ENCODE measurements around the gene IGFLR1. TPM values are rescaled to one million over a fixed set of nuclear protein-coding genes. Genes with fewer than 3 reads are reported as not detected.
A peak's percentile ranks its signal among the peaks of the same experiment; 100 is the strongest.

IGFLR1 gene
- polyA plus RNA-seq, 4 donors: 2.6 to 4.3 (median 3.1) TPM

DNA sequence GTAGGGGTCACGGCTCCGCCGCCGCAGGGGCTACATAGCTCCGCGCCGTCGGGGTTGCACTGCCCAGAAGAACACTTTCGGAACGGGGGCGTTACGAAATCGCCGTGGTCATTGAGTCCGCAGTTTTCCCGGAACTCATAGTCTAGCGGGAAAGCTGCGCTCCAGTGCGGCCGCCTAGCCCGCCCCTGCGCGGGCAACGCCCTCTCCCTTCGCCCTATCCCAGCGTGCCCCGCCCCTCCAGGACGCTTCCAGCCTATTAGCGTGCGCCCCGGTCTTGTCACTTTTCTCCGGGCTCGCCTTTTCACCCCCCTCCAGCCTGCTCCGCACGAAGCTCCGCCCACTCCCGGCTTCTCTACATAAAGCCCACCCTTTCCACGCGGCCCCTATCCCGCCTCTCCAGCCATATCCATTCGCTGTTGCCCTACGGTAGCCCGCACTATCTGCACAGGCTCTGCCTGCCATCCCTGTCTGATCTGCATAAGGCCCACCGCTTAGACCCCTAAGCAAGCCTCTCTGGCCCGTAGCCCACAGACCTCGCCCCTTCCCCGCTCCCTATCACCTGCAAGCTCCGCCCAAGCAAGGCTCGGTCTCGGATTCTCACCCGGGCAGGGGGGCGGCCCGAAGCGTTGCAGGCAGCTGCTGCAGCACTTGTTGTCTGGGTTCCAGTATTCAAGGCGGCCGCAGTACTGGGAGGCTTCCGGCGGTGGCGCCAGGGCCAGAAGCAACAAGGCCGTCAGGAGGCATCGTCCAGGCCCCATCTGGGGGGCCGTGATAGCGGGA, 1.6 kb downstream of the IGFLR1 start:
- peak; percentile 89 to 96 (median 92) for DNase-seq (ENCODE audit: low read depth in 4 of 4, low spot score in 3 of 4)

DNA sequence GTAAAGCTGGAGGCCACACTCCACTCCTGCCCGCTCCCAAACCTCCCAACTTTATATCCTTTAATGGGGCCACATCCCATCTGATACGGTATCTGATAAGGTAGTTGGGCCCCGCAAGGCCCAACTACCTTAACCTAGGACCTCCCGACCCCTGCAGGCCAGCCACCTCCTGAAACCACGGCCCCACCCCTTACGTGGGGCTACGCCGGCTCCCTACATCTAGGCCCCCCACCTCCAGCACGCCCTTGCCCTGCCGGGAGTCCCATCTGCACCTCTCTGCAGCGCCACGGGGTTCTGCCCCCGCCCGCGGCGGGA, 2.2 kb downstream of the IGFLR1 start:
- DNase-seq (ENCODE audit: low read depth in 4 of 4, low spot score in 3 of 4): no peak

DNA sequence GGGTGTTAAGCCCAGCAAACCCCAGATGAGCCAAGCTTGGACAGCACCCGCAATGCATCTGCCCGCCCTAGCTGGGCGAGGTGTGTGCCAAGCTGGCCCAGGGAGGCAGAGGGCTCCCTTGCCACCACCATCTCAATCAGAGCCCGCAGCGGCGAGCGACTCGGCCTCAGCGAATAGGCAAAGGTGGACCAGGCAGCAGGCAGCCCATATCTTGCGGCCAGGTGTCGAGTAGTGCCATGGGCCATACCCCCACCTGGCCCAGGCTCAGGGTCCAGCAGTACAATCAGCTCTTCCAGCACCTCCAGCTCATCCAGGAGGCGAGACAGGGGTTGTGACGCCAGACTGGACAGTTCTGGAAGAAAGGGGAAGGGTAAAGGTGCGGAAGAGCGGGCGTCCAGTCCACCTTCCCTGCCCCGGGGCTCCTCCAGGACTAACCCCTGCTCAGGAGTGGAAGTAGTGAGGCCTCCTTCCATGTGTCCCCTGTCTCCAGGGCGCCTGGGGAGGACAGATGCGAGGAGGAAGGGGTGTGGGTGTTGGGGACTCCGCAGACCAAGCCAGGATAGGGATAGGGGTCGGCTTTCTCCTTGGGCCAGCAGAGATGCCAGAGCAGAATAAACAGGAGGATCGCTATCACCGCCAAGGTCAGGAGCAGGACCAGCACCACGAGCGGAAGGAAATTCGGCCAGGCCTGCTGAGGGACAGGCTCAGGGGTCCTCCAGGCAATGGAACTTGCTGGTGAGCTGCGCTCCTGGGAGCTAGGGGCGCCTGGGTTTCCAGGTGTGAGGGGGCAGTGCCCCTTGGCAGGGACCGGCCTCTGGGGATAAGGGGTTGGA, 2.8 kb downstream of the IGFLR1 start:
- DNase-seq (ENCODE audit: low read depth in 4 of 4, low spot score in 3 of 4): no peak

DNA sequence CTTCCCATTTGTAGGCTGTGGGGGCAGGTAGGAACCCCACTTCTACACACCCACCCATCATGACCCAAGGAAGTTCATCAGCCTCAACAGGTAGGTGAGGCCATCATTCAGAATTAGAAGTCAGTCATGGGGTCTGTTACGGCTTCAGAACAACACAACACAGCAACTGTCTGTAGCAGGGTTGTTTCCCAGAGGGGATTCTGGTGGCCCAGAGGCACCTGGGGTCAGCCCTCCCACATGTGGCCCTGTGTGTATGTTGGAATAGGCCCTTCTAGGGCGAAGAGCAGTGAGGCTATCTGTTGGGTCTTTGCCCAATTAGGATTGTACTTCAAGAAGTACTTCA, 3.4 kb downstream of the IGFLR1 start:
- no peak for DNase-seq (ENCODE audit: low read depth in 4 of 4, low spot score in 3 of 4)

DNA sequence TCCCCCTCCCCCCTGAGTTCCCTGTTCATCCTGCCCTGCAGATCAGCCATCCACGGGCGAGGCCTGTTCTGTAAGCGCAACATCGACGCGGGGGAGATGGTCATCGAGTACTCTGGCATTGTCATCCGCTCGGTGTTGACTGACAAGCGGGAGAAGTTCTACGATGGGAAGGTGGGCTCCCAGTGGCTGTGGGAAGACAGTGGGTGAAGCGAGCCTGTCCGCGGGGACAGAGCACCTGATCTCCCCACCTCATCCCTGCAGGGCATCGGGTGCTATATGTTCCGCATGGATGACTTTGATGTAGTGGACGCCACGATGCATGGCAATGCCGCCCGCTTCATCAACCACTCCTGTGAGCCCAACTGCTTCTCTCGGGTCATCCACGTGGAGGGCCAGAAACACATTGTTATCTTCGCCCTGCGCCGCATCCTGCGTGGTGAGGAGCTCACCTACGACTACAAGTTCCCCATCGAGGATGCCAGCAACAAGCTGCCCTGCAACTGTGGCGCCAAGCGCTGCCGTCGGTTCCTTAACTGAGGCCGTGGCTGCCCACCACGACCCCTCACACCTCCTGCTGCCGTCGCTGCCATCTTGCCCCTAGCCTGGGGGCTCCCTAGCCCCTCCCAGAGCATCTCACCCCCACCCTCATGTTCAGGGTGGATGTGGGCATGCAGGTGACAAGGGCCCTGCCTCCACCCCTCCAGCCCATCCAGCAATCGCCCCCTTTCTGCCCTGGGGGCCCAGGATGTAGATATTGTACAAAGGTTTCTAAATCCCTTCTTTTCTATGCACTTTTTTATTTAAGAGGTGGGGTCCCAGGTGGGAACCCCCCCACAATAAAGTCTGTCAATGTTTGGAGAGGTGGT, 4.0 kb downstream of the IGFLR1 start:
- DNase-seq (ENCODE audit: low read depth in 4 of 4, low spot score in 3 of 4): no peak

DNA sequence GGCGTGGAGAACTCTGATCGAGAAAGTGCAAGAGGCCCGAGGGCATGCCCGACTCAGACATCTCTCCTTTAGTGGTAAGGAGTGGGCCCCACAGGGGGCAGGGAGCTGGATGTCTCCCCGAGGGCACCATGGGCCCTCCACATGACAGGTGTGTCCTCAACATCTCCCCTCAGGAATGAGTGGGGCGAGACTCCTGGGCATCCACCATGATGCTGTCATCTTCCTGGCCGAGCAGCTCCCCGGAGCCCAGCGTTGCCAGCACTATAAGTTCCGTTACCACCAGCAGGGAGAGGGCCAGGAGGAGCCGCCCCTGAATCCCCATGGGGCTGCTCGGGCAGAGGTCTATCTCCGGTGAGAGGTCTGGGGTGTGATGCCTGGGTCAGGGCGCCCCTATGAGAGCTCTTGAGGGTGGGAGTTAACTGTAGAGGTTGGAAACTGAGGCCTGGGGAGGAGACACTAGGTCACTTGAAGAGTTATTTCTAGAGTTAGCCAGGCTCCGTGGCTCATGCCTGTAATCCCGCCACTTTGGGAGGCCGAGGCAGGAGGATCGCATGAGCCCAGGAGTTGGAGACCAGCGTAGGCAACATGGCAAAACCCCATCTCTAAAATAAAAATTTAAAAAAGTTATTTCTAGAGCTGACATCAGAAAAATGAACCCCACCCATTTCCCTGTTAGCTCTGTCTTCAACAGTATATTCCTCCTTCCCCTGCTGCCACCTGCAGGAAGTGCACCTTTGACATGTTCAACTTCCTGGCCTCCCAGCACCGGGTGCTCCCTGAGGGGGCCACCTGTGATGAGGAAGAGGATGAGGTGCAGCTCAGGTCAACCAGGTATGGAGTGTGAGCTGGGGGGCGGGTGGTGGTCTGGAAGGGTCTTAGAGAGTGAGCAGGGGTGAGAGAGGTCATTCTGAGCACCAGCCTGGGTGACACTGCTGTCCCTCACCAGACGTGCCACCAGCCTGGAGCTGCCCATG, 5.1 kb downstream of the IGFLR1 start:
- no peak for DNase-seq (ENCODE audit: low read depth in 4 of 4, low spot score in 3 of 4)

DNA sequence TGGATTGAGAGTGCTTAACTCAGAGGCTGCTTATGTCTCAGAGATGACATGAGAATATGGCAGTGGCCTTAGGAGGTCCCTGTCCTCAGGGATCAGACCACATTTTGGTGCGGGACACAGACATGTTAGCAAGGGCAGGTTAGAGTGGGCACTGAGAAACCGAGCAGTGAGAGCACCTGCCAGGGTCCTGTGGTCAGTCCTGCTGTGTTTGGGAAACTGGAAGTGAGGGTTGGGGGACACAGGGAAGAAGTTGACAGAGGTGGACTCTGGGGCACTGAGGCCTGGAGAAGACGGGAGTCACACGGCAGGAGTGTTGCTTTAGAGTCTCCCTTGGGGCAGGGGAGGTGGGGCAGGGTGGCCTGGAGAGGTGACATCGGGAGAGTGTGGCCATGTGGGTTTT, 7.4 kb downstream of the IGFLR1 start:
- DNase-seq (ENCODE audit: low read depth in 4 of 4, low spot score in 3 of 4): no peak

DNA sequence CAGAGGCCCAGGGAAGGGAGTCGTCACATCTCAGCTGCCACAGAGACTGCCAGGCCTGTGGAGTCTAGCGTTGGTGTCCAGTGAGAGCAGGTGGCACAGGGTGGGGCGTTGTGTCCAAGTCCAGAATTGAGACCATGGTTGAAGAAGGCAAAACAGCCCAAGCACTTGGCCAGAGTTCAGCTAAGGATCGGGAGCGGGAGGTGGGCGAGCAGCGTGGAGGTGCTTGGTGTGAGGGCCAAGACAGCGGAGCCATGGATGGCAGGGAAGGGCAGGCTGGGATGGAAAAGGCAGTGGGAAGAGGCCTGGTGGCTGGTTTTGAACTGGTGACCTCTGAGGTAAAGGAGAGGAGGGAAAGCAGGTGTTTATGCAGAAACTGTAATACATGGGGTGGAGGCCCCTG, 8.0 kb downstream of the IGFLR1 start:
- no peak for DNase-seq (ENCODE audit: low read depth in 4 of 4, low spot score in 3 of 4)

DNA sequence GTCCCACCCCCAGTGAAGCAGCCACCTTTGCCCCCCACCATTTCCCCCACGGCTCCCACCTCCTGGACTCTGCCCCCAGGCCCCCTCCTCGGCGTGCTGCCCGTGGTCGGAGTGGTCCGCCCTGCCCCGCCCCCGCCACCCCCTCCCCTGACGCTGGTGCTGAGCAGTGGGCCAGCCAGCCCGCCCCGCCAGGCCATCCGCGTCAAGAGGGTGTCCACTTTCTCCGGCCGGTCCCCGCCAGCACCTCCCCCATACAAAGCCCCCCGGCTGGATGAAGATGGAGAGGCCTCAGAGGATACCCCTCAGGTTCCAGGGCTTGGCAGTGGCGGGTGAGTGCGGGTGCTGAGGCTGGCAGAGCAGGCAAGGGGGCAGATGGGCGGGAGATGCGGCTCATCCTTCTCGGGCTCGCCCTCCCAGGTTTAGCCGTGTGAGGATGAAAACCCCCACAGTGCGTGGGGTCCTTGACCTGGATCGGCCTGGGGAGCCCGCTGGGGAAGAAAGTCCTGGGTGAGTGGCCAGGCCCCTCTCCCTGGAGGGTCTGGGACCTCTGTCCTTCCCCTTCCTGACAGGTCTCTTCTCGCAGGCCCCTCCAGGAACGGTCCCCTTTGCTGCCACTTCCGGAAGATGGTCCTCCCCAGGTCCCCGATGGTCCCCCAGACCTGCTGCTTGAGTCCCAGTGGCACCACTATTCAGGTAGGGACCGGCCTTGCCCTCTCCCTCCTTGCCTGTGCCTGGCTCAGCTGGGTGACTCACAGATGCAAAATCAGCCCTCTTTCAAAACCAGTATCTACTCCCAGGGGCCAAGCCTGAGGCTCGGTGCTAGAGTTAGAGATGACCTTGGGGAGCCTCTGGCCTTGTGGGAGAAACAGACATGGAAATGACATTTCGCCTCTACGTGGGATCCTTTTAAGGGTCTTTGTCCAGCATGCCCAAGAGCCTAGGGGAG, 8.8 kb downstream of the IGFLR1 start:
- no peak for DNase-seq (ENCODE audit: low read depth in 4 of 4, low spot score in 3 of 4)

DNA sequence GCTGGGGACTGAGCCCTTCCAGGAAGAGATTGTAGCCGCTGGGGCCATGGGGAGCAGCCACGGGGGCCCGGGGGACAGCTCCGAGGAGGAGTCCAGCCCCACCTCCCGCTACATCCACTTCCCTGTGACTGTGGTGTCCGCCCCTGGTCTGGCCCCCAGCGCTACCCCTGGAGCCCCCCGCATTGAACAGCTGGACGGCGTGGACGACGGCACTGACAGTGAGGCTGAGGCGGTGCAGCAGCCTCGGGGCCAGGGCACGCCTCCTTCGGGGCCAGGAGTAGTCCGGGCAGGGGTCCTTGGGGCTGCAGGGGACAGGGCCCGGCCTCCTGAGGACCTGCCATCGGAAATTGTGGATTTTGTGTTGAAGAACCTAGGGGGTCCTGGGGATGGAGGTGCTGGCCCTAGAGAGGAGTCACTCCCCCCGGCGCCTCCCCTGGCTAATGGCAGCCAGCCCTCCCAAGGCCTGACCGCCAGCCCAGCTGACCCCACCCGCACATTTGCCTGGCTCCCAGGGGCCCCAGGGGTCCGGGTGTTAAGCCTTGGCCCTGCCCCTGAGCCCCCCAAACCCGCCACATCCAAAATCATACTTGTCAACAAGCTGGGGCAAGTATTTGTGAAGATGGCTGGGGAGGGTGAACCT, 9.6 kb downstream of the IGFLR1 start:
- no peak for DNase-seq (ENCODE audit: low read depth in 4 of 4, low spot score in 3 of 4)

DNA sequence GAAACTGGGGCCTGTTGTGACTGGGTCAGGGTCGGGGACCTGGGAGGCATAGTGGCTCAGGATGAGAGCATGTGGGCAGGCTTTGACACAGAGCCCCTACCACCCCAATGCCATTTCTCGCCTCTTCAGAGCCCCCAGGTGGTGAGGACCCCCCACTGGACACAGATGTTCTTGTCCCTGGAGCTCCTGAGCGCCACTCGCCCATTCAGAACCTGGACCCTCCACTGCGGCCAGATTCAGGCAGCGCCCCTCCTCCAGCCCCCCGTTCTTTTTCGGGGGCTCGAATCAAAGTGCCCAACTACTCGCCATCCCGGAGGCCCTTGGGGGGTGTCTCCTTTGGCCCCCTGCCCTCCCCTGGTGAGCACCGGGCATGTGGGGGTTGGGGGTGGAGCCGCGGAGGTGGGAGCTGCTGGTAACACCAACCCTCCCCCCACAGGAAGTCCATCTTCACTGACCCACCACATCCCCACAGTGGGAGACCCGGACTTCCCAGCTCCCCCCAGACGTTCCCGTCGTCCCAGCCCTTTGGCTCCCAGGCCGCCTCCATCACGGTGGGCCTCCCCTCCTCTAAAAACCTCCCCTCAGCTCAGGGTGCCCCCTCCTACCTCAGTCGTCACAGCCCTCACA, 10.4 kb downstream of the IGFLR1 start:
- no peak for DNase-seq (ENCODE audit: low read depth in 4 of 4, low spot score in 3 of 4)

DNA sequence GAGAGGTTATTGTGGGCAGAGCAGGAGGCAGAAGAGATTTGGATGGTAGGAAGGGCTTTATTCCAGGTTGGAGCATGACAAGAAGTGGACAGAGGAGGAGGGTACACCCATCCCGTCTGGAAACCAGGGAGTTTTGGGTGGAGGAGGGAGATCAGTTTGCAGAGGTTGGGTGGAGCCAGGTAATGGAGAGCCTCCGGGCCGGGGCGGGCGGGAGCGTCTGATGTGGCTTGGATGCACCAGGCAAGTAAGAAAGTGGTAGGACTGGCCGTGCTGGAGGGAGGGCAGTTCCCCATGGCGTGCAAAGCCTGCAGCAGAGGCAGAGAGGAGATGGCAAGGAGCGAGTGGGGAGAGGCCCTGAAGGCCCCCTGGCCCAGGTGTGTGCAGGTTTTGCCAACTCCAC, 10.9 kb downstream of the IGFLR1 start:
- DNase-seq (ENCODE audit: low read depth in 4 of 4, low spot score in 3 of 4): no peak

DNA sequence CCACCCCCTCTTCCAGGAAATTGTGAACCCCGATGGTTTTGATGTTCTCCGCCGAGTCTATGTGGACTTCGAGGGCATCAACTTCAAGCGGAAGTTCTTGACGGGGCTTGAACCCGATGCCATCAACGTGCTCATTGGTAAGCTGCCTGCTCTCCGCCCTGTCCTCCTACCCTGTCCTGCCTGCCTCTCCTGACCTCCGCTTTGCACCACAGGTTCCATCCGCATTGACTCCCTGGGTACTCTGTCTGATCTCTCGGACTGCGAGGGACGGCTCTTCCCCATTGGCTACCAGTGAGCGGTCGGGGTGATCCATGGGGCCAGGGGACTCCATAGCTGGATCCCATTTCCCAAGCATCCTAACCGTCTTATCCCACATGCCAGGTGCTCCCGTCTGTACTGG, 11.9 kb downstream of the IGFLR1 start:
- DNase-seq (ENCODE audit: low read depth in 4 of 4, low spot score in 3 of 4): no peak

DNA sequence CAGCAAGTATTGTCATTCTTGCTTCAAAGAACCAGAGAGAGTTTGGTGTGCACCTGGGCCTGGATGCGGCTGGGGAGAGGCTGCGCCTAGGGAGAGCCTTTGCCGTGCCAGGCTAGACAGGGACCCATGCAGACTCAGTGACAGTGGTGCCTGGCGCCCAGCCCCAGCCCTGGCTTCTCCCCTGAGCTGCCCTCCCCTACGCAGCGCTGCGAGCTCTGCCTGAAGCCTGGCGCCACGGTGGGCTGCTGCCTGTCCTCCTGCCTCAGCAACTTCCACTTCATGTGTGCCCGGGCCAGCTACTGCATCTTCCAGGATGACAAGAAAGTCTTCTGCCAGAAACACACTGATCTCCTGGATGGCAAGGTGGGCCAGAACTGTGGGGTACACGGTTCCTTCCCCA, 12.5 kb downstream of the IGFLR1 start:
- DNase-seq (ENCODE audit: low read depth in 4 of 4, low spot score in 3 of 4): no peak

DNA sequence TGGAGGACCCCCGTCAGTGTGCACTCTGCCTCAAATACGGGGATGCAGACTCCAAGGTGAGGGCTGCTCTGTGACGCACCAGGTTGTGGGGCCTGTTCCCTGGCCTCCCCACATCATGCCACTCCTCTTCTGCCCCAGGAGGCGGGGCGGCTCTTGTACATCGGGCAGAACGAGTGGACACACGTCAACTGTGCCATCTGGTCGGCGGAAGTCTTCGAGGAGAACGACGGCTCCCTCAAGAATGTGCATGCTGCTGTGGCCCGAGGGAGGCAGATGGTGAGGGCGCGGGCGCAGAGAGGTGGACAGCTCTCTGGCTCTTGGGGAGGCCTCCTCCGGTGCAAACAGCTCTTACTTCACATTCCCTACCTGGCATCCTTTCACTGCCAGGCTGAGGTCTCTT, 13.2 kb downstream of the IGFLR1 start:
- no peak for DNase-seq (ENCODE audit: low read depth in 4 of 4, low spot score in 3 of 4)

DNA sequence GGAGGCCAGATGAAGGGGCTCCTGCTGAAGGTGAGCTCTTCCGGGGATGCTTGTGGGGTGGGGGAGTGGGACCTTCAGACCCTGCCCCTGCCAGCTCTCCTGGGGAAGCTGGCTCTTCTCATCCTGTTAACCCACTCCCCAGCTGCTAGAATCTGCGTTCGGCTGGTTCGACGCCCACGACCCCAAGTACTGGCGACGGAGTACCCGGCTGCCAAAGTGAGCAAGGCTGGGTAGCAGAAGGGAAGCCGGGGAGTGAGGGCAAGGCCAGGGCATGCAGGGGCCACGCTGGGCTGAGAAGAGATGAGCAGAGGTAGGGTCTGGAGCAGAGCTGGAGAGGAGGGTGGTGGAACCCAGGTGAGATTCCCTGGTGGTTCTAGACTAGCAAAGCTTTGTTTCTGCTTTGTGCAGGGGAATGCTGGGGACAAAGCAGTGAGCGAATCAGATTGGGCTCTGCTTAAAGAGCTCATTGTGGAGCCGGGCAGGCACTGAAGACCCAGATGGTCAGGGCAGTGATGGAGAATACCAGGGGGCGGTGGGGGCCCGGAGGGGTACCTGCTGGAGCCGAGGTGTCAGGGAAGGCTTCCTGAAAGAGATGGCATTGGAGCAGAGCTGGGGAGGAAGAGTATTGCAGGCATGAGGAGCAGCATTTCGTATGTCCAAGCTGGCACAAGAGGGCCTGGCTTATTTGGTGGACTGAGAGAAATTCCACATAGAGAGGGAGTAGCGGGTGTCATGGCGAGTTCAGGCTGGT, 14.1 kb downstream of the IGFLR1 start:
- no peak for DNase-seq (ENCODE audit: low read depth in 4 of 4, low spot score in 3 of 4)
